Measurements from ENCODE around the gene WARS2.

The WARS2 gene

DNA sequence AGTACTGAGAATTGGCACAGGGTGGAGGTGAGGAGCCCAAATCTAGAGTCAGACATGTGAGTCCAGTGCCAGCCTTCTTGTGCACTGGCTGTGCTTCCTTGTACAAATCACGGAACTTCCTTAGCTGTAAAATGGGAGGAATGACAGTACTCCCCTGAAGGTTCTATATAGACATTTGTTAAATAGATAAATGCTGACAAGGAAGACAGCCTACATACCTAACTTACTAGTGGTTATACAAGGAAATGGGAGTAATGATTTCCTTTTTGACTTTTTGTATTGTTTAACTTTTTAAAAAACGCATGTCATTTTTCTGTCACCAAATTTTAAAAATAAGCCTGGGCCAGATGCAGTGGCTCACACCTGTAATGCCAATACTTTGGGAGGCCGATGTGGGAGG is 50.2 kb downstream of the WARS2 start:
- TF ChIP-seq SIN3A (IDR thresholded peaks at IDR 0.05; ENCODE audit: borderline replicate concordance, insufficient read depth, low read length) (no peak), POLR2AphosphoS5 (IDR thresholded peaks at IDR 0.05; ENCODE audit: low read depth, low read length) (no peak), FOXP2 (optimal IDR thresholded peaks at IDR 0.05; ENCODE audit: borderline replicate concordance, extremely low read depth, extremely low read length, insufficient read depth) (no peak), TAF1 (IDR thresholded peaks at IDR 0.05; ENCODE audit: borderline replicate concordance, insufficient read depth, low read length) (no peak)
- TF ChIP-seq, protein P1, sequence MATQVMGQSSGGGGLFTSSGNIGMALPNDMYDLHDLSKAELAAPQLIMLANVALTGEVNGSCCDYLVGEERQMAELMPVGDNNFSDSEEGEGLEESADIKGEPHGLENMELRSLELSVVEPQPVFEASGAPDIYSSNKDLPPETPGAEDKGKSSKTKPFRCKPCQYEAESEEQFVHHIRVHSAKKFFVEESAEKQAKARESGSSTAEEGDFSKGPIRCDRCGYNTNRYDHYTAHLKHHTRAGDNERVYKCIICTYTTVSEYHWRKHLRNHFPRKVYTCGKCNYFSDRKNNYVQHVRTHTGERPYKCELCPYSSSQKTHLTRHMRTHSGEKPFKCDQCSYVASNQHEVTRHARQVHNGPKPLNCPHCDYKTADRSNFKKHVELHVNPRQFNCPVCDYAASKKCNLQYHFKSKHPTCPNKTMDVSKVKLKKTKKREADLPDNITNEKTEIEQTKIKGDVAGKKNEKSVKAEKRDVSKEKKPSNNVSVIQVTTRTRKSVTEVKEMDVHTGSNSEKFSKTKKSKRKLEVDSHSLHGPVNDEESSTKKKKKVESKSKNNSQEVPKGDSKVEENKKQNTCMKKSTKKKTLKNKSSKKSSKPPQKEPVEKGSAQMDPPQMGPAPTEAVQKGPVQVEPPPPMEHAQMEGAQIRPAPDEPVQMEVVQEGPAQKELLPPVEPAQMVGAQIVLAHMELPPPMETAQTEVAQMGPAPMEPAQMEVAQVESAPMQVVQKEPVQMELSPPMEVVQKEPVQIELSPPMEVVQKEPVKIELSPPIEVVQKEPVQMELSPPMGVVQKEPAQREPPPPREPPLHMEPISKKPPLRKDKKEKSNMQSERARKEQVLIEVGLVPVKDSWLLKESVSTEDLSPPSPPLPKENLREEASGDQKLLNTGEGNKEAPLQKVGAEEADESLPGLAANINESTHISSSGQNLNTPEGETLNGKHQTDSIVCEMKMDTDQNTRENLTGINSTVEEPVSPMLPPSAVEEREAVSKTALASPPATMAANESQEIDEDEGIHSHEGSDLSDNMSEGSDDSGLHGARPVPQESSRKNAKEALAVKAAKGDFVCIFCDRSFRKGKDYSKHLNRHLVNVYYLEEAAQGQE (IDR thresholded peaks at IDR 0.05; ENCODE audit: insufficient read depth in 1 of 2, low read depth in 2 of 2, low read length in 2 of 2): no peak

DNA sequence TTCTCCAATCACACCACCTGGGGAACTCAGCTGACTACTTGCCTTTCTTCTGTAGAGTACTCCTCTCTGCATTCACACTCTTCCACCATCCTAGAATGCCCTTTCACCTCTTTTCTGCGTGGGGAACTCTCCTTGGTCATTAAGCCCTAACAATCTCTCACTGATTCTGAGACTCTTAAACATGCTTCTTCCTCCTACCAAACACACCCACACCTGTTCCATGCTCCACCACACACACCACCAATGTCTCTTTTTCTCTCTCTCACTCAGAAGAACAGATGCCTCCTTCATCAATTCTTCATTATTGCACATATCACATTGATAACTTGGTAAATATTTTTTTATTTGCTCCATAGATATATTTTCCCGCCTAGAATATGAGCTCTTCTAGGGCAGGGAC is 53.6 kb downstream of the WARS2 start:
- TF ChIP-seq TAF1 (IDR thresholded peaks at IDR 0.05; ENCODE audit: borderline replicate concordance, insufficient read depth, low read length): no peak
- TF ChIP-seq POLR2AphosphoS5 (IDR thresholded peaks at IDR 0.05; ENCODE audit: low read depth, low read length): no peak
- no peak for TF ChIP-seq FOXP2 (optimal IDR thresholded peaks at IDR 0.05; ENCODE audit: borderline replicate concordance, extremely low read depth, extremely low read length, insufficient read depth)
- TF ChIP-seq SIN3A (IDR thresholded peaks at IDR 0.05; ENCODE audit: borderline replicate concordance, insufficient read depth, low read length): no peak
- TF ChIP-seq, protein P1 (IDR thresholded peaks at IDR 0.05; ENCODE audit: insufficient read depth in 1 of 2, low read depth in 2 of 2, low read length in 2 of 2): no peak

DNA sequence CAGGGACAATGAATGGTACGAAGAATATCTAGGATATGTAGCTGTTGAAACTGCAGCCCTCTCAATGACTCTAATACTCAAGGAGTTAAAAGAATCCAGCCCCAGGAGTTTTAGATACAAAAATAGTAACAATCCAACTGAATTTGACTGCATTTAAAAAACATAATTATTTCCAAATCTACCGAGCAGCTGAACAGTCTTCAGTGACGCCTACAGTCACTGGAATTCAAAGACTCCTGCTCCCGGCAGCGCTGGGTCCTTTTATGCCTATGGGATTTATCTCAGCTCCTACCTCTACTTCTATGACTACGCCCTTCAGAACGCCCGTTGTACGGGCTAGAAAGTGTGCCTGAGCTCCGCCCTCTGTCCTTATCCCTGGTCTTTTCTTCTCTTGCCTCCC is 55.7 kb downstream of the WARS2 start:
- TF ChIP-seq FOXP2 (optimal IDR thresholded peaks at IDR 0.05; ENCODE audit: borderline replicate concordance, extremely low read depth, extremely low read length, insufficient read depth): no peak
- TF ChIP-seq, protein P1 (IDR thresholded peaks at IDR 0.05; ENCODE audit: insufficient read depth in 1 of 2, low read depth in 2 of 2, low read length in 2 of 2): no peak
- TF ChIP-seq TAF1 (IDR thresholded peaks at IDR 0.05; ENCODE audit: borderline replicate concordance, insufficient read depth, low read length): no peak
- no peak for TF ChIP-seq SIN3A (IDR thresholded peaks at IDR 0.05; ENCODE audit: borderline replicate concordance, insufficient read depth, low read length)
- no peak for TF ChIP-seq POLR2AphosphoS5 (IDR thresholded peaks at IDR 0.05; ENCODE audit: low read depth, low read length)

DNA sequence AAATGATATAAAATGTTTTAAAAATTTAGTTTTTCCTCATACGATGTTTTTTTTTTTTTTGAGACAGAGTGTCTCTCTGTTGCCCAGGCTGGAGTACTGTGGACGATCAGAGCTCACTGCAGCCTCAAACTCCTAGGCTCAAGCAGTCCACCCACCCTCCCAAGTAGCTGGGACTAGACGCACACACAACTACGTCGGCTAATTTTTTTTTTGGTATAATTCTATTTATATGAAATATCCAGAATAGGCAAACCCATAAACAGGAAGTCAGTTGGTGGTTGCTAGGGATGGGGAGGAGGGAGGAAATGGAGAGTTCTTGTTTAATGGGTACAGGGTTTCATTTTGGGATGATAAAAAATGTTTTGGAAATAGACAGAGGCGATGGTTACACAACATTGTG is 56.5 kb downstream of the WARS2 start:
- TF ChIP-seq TAF1 (IDR thresholded peaks at IDR 0.05; ENCODE audit: borderline replicate concordance, insufficient read depth, low read length) (no peak), FOXP2 (optimal IDR thresholded peaks at IDR 0.05; ENCODE audit: borderline replicate concordance, extremely low read depth, extremely low read length, insufficient read depth) (no peak)

DNA sequence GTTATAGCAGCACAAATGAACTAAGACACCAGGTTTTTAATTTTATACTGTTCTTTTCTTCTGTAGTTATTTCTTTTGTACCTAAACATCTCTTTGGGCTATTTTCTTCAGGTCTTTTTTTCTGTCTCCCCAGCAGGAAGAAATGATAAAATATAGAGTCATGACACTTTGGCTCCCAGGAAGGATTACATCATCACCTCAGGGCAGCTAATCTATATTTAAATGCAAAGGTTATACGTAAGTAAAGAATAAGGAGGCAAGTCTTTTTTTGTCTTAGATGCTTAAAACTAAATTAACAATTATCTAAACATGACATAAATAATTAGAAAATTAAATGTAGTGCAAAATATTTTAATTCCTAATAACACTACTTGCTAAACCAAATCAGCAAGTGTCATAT is 57.0 kb downstream of the WARS2 start:
- TF ChIP-seq SIN3A (IDR thresholded peaks at IDR 0.05; ENCODE audit: borderline replicate concordance, insufficient read depth, low read length) (no peak), POLR2AphosphoS5 (IDR thresholded peaks at IDR 0.05; ENCODE audit: low read depth, low read length) (no peak), FOXP2 (optimal IDR thresholded peaks at IDR 0.05; ENCODE audit: borderline replicate concordance, extremely low read depth, extremely low read length, insufficient read depth) (no peak)

DNA sequence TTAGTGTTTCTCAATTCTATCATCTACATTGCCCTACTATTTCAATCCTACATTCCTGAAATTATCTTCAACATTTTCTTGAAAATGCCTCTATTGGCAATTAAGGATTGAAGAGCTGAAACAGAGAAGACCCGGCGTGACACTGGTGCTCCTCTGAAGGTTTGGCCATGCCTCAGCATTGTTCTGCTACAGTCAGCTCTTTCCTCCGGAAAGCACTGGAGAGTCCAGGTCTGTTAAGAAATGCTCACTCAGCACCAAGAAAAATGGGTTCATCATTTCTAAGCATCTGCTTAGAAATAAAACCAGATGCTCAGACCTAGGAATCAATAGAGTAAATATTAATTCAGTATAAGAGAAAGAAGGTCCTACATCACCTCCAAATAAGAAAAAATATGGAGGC is 58.8 kb downstream of the WARS2 start:
- TF ChIP-seq SIN3A (IDR thresholded peaks at IDR 0.05; ENCODE audit: borderline replicate concordance, insufficient read depth, low read length): no peak
- TF ChIP-seq, protein P1 (IDR thresholded peaks at IDR 0.05; ENCODE audit: insufficient read depth in 1 of 2, low read depth in 2 of 2, low read length in 2 of 2): no peak
- no peak for TF ChIP-seq FOXP2 (optimal IDR thresholded peaks at IDR 0.05; ENCODE audit: borderline replicate concordance, extremely low read depth, extremely low read length, insufficient read depth)
- TF ChIP-seq POLR2AphosphoS5 (IDR thresholded peaks at IDR 0.05; ENCODE audit: low read depth, low read length): no peak
- no peak for TF ChIP-seq TAF1 (IDR thresholded peaks at IDR 0.05; ENCODE audit: borderline replicate concordance, insufficient read depth, low read length)
